Head of caudate nucleus (tissue), 42 donors: ENCODE data around the gene CDA.

ENCODE experiments used
- DNase-seq, 42 donors: peaks; one replicate each; pipeline versions ENCODE4 v3.0.0 to v3.0.0-alpha.2; 2020 to 2021; ENCODE audit warnings: mixed read lengths in 7 of 42
- intact Hi-C: fragments of 100-400 bp; cut with DNase I; formaldehyde crosslinking; loops from one replicate; pipeline ENCODE4 v1.15.0; 2022

Gene CDA

DNA sequence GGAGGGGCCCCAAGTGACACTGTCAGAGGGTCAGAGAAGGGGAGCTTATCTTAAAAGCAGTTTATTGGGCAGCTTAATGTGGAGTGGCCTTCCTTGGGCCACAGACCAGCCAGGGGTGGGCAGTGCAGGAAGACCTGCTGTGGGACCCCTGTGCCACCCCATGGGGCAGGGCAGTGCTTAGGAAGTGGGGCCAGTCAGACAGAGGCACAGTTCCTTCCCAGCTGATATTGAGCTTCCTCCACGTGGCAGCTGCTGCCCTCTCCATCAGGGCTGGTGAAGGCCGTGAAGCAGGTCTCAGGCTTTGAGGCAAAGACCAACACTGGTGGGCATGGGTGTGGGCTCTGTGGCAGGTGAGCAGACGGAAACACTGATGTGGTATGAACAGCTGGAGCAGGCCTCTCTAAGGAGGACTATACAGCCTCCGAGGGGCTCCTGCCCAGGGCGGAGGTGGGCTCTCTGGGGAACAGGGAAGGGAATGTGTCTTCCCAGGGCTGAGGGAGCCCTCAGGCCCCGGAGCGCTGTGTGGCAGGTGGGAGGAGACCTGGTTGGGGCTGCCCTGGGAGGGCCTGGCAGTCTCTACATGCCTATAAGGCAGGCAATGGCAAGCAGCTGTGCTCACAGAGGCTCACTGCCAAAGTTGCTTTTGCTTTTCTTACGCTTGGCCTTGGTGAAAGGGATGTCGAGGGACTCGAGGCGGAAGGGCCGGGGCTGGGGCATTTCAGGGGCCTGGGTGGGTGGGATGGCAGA lies 75.2 kb downstream of the CDA start:
- intact Hi-C loops, result no loop called here
- DNase-seq, result no peak

DNA sequence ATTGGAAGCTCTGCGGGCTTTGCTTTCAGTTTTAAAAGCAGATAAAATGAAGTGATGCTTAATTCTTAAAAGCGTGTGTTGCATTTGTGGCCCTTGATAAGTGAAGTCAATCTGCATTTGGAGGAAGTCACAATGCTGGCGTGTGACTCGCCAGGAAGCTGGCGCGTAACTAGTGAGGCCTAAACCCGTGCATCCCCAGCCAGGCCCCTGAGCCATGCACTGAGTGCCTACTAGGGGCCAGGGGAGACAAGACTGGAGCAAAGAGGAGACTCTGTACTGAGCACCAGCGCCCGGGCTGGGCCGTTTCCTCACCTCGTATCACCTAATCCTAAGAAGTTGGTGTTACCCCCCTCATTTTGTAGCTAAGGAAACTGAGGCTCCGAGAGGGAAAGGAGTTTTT lies 76.8 kb downstream of the CDA start:
- DNase-seq, result no peak
- intact Hi-C loops, result no loop called here

DNA sequence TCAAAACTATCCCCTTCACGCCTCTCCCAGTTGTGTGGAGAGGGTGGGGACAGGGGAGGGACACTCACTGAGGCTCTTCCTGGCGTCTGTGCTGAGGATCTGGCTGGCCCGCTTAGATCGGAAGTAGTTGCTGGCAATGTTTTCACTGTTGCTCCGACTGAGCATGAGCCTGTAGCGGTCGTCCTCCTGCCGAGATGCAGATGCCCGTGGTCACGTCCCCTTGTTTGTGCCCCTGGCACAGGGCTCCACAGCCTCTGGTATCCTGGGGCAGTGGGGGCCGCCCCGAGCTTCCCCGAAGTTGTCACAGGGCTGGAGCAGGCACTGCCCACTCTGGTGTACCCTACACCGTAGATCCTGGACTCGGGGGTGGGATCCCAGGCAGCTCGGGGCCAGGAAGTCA lies 77.2 kb downstream of the CDA start:
- no peak for DNase-seq
- intact Hi-C loops, result no loop called here

DNA sequence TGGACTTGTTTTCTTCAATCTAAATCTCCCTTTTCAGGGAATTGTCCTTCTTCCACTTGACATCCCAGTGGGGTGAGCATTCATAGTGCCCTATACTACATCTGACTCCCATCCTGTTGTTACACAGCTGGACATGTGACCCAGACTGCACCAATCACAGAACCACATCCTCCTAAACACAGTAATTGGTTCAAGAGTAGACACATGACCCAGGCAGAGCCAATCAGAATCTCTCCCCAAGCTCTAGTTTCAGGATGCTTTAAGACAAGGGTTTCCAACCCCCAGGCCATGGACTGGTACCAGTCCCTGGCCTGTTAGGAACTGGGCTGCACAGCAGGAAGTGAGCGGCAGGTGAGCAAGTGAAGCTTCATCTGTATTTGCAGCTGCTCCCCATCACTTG lies 77.9 kb downstream of the CDA start:
- peak in 1 of 42 donors; percentile 41 for DNase-seq

More for the DNA sequence above, 77.9 kb downstream of the CDA start:
- intact Hi-C loops, result no loop called here
